Left lung (tissue), 10 donors: ENCODE data around the gene ZFP62. TPM values are rescaled to one million over a fixed set of nuclear protein-coding genes. Genes with fewer than 3 reads are reported as not detected.

Experiments
- ATAC-seq: fragments of 200-7000 bp; cut with Tn5 transposase; one replicate; pipeline ENCODE4 v1.9.1; 2020; ENCODE audit warnings: moderate library complexity
- DNase-seq, 4 donors: peaks; one replicate each; pipeline ENCODE4 v3.0.0-alpha.2; 2013 to 2020
- H3K27ac ChIP-seq, 2 donors: fragments of 200-600 bp; sonication (generic) in 1 of 2; one replicate each; pipeline versions ENCODE4 v1.5.0 to v1.8.0; 2020 to 2021
- H3K27me3 ChIP-seq, 2 donors: fragments of 200-600 bp; sonication (generic) in 1 of 2; one replicate each; pipeline versions ENCODE4 v1.5.0 to v1.8.0; 2020 to 2021
- H3K36me3 ChIP-seq, 2 donors: fragments of 200-600 bp; sonication (generic) in 1 of 2; one replicate each; pipeline versions ENCODE4 v1.5.0 to v1.8.0; 2020 to 2021
- H3K4me1 ChIP-seq, 2 donors: fragments of 200-600 bp; one replicate each; pipeline ENCODE4 v1.8.0; 2021
- H3K4me3 ChIP-seq, 2 donors: fragments of 200-600 bp; sonication (generic) in 1 of 2; one replicate each; pipeline versions ENCODE4 v1.5.0 to v1.8.0; 2020 to 2021; ENCODE audit warnings: mild to moderate bottlenecking in 1 of 2
- H3K9me3 ChIP-seq, 2 donors: fragments of 200-600 bp; sonication (generic) in 1 of 2; one replicate each; pipeline versions ENCODE4 v1.5.0 to v1.8.0; 2020 to 2021
- CTCF ChIP-seq, 2 donors: fragments of 200-600 bp; sonication (generic) in 1 of 2; IDR thresholded peaks; one replicate each; pipeline versions ENCODE4 v1.5.0 to v1.8.0; 2021; ENCODE audit warnings: antibody characterized with exemption in 2 of 2
- intact Hi-C, 2 donors: fragments of 100-400 bp; cut with DNase I; formaldehyde crosslinking; loops; one replicate each; pipeline versions ENCODE4 v1.11.2 to v1.14.2; 2022
- polyA plus RNA-seq, 6 donors: library from polyadenylated mRNA; unstranded; fragments of 120-200 nt; gene quantifications; one replicate each; pipeline ENCODE4 v1.2.1, GENCODE V29; 2013; ENCODE audit not compliant: insufficient read length in 6 of 6
- total RNA-seq, 2 donors: library from RNA; stranded (reverse); fragmentation: NEBNext Ultra II Directional; extraction: Animal tissue kit (Norgen Biotek cat#: 25700); gene quantifications; one replicate each; pipeline ENCODE4 v1.2.1, GENCODE V29; 2021
- donor health status: DM: no; HTN: yes; CAD: no.
- donor health status: DM: no; HTN: no; CAD: no.

Gene ZFP62
- total and polyA plus RNA-seq, 8 donors, result 21.4 to 66.1 (median 58.1) TPM

GRCh38 chr5:180825768-180826525 is 35.1 kb downstream of the ZFP62 start:
- ATAC-seq (peak; percentile 49), DNase-seq (peak in 1 of 4 donors; percentile 62)
- Histone ChIP-seq H3K4me3 (no peak overlapping the region), H3K4me1 (peaks cover 11 to 57% of the 10 kb centered on the region in 2 donors), H3K27ac (peak overlapping the region in 1 of 2 donors; percentile 24), H3K9me3 (no peaks in the 10 kb centered on the region), H3K36me3 (peaks cover 0 to 7% of the 10 kb centered on the region in 2 donors), H3K27me3 (no peaks in the 10 kb centered on the region)
- intact Hi-C loops, result no loop called here
- TF ChIP-seq CTCF (IDR thresholded peaks at IDR 0.05), result no peak

GRCh38 chr5:180824630-180825476 is 36.2 kb downstream of the ZFP62 start:
- Histone ChIP-seq H3K4me1 (peaks cover 7 to 60% of the 10 kb centered on the region in 2 donors), H3K9me3 (no peaks in the 10 kb centered on the region), H3K36me3 (peaks cover 0 to 3% of the 10 kb centered on the region in 2 donors), H3K4me3 (no peak overlapping the region), H3K27ac (peak overlapping the region in 1 of 2 donors; percentile 24), H3K27me3 (no peaks in the 10 kb centered on the region)
- DNase-seq (no peak), ATAC-seq (no peak)
- no peak for TF ChIP-seq CTCF (IDR thresholded peaks at IDR 0.05)
- intact Hi-C loops, result no loop called here

- Histone ChIP-seq H3K4me3 (no peak overlapping the region), H3K9me3 (no peaks in the 10 kb centered on the region), H3K4me1 (peaks cover 7 to 57% of the 10 kb centered on the region in 2 donors), H3K36me3 (no peaks in the 10 kb centered on the region), H3K27ac (no peak overlapping the region), H3K27me3 (no peaks in the 10 kb centered on the region)
- ATAC-seq (no peak), DNase-seq (no peak)
- TF ChIP-seq CTCF (IDR thresholded peaks at IDR 0.05), result no peak
- intact Hi-C loops, result no loop called here
Measured at GRCh38 chr5:180823940-180824629, 37.0 kb downstream of the ZFP62 start.

GRCh38 chr5:180823346-180823745 is 37.7 kb downstream of the ZFP62 start:
- H3K27ac ChIP-seq, result no peak overlapping the region

More at GRCh38 chr5:180823346-180823745, 37.7 kb downstream of the ZFP62 start:
- no peak overlapping the region for H3K4me3 ChIP-seq
- H3K9me3 ChIP-seq, result no peaks in the 10 kb centered on the region
- H3K4me1 ChIP-seq, result peaks cover 7 to 61% of the 10 kb centered on the region in 2 donors
- no peak for TF ChIP-seq CTCF (IDR thresholded peaks at IDR 0.05)
- DNase-seq (no peak), ATAC-seq (no peak)
- no peaks in the 10 kb centered on the region for H3K36me3 ChIP-seq
- H3K27me3 ChIP-seq, result no peaks in the 10 kb centered on the region
- intact Hi-C loops, result no loop called here
